ENCODE results near the gene ACER2.

- TF ChIP-seq, protein P1, sequence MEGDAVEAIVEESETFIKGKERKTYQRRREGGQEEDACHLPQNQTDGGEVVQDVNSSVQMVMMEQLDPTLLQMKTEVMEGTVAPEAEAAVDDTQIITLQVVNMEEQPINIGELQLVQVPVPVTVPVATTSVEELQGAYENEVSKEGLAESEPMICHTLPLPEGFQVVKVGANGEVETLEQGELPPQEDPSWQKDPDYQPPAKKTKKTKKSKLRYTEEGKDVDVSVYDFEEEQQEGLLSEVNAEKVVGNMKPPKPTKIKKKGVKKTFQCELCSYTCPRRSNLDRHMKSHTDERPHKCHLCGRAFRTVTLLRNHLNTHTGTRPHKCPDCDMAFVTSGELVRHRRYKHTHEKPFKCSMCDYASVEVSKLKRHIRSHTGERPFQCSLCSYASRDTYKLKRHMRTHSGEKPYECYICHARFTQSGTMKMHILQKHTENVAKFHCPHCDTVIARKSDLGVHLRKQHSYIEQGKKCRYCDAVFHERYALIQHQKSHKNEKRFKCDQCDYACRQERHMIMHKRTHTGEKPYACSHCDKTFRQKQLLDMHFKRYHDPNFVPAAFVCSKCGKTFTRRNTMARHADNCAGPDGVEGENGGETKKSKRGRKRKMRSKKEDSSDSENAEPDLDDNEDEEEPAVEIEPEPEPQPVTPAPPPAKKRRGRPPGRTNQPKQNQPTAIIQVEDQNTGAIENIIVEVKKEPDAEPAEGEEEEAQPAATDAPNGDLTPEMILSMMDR (IDR thresholded peaks at IDR 0.05): no peak
- no peak for TF ChIP-seq ZFX (IDR thresholded peaks at IDR 0.05; ENCODE audit: borderline replicate concordance)
Observed at GRCh38 chr9:19376931-19377330, 31.9 kb upstream of the ACER2 start.

Measured in 22Rv1 (cell line).